Mesenchymal stem cell (in vitro differentiated cells and primary cell): ENCODE measurements around the gene PYDC1.

ENCODE experiments used
- DNase-seq: peaks from one replicate; pipeline ENCODE4 v3.0.0-alpha.2; 2013
- H2AFZ ChIP-seq: one replicate; pipeline ENCODE4 v1.6.1; 2013; ENCODE audit warnings: low read depth, mild to moderate bottlenecking, control low read depth, inconsistent platforms, low read length, moderate library complexity
- H2AK5ac ChIP-seq: 2 replicates; pipeline ENCODE4 v1.6.1; 2013; ENCODE audit warnings: low read length, moderate library complexity, mild to moderate bottlenecking, inconsistent platforms; ENCODE audit not compliant: severe bottlenecking
- H2BK120ac ChIP-seq: one replicate; pipeline ENCODE4 v1.6.1; 2013; ENCODE audit warnings: low read depth, mild to moderate bottlenecking, inconsistent platforms, low read length, moderate library complexity
- H2BK12ac ChIP-seq, 2 experiments: one replicate each; pipeline ENCODE4 v1.6.1; 2013; ENCODE audit warnings: inconsistent platforms in 2 of 2, low read length in 2 of 2, mild to moderate bottlenecking in 2 of 2, moderate library complexity in 2 of 2, control low read depth in 1 of 2
- H2BK15ac ChIP-seq: one replicate; pipeline ENCODE4 v1.6.1; 2013; ENCODE audit warnings: mild to moderate bottlenecking, low read depth, inconsistent platforms; ENCODE audit not compliant: poor library complexity, severe bottlenecking
- H2BK5ac ChIP-seq: 2 replicates; pipeline ENCODE4 v1.6.1; 2013; ENCODE audit warnings: low read depth, mild to moderate bottlenecking, low read length, control low read depth, inconsistent platforms; ENCODE audit not compliant: poor library complexity, severe bottlenecking
- H3K14ac ChIP-seq, 2 experiments: one replicate each; pipeline ENCODE4 v1.6.1; 2013; ENCODE audit warnings: inconsistent platforms in 2 of 2, low read length in 2 of 2, control low read depth in 1 of 2, mild to moderate bottlenecking in 1 of 2, moderate library complexity in 1 of 2
- H3K18ac ChIP-seq, 2 experiments: one replicate each; pipeline ENCODE4 v1.6.1; 2013; ENCODE audit warnings: inconsistent platforms in 2 of 2, low read length in 2 of 2, control low read depth in 1 of 2, low read depth in 1 of 2, mild to moderate bottlenecking in 1 of 2
- H3K23ac ChIP-seq, 2 experiments: one replicate each; pipeline ENCODE4 v1.6.1; 2013; ENCODE audit warnings: inconsistent platforms in 2 of 2, low read length in 2 of 2, mild to moderate bottlenecking in 2 of 2, moderate library complexity in 2 of 2, control low read depth in 1 of 2
- H3K27ac ChIP-seq: 2 replicates; pipeline ENCODE4 v1.5.1; 2013; ENCODE audit warnings: mild to moderate bottlenecking, moderate library complexity, low read length, control low read depth, inconsistent platforms; ENCODE audit not compliant: poor library complexity, severe bottlenecking
- H3K27me3 ChIP-seq, 2 experiments: 2 replicates each; pipeline versions ENCODE4 v1.6.1 to v1.7.0; 2013; ENCODE audit warnings: low read length in 2 of 2, mild to moderate bottlenecking in 2 of 2, moderate library complexity in 2 of 2, control low read depth in 1 of 2, inconsistent platforms in 1 of 2; ENCODE audit not compliant: control insufficient read depth in 1 of 2, insufficient read depth in 1 of 2
- H3K36me3 ChIP-seq, 2 experiments: 2 replicates each; pipeline versions ENCODE4 v1.6.1 to v1.7.0; 2013; ENCODE audit warnings: low read length in 2 of 2, control low read depth in 1 of 2, inconsistent platforms in 1 of 2, low read depth in 1 of 2, mild to moderate bottlenecking in 1 of 2; ENCODE audit not compliant: insufficient read depth in 2 of 2, control insufficient read depth in 1 of 2
- H3K4ac ChIP-seq, 2 experiments: one replicate each; pipeline ENCODE4 v1.6.1; 2013; ENCODE audit warnings: inconsistent platforms in 2 of 2, low read length in 2 of 2, mild to moderate bottlenecking in 2 of 2, moderate library complexity in 2 of 2, control low read depth in 1 of 2, low read depth in 1 of 2
- H3K4me1 ChIP-seq: 2 replicates; pipeline ENCODE4 v1.6.1; 2013; ENCODE audit warnings: low read depth, low read length, control low read depth; ENCODE audit not compliant: control insufficient read depth, insufficient read depth
- H3K4me2 ChIP-seq: 2 replicates; pipeline ENCODE4 v1.6.1; 2013; ENCODE audit warnings: low read length, mild to moderate bottlenecking, inconsistent platforms; ENCODE audit not compliant: poor library complexity, severe bottlenecking
- H3K4me3 ChIP-seq, 2 experiments: 2 replicates each; pipeline versions ENCODE4 v1.5.1 to v1.7.0; 2013; ENCODE audit warnings: low read length in 2 of 2, mild to moderate bottlenecking in 2 of 2, control low read depth in 1 of 2, low read depth in 1 of 2; ENCODE audit not compliant: insufficient read depth in 1 of 2
- H3K79me1 ChIP-seq: replicated peaks from 2 replicates; pipeline ENCODE4 v1.6.1; 2013; ENCODE audit warnings: mild to moderate bottlenecking, control low read depth, low read length, inconsistent platforms; ENCODE audit not compliant: poor library complexity, severe bottlenecking
- H3K9ac ChIP-seq: 2 replicates; pipeline ENCODE4 v1.7.0; 2013; ENCODE audit warnings: mild to moderate bottlenecking, low read length, moderate library complexity
- H3K9me3 ChIP-seq: 2 replicates; pipeline ENCODE4 v1.7.0; 2013; ENCODE audit warnings: mild to moderate bottlenecking, low read length; ENCODE audit not compliant: control insufficient read depth
- H4K8ac ChIP-seq: one replicate; pipeline ENCODE4 v1.6.1; 2013; ENCODE audit warnings: inconsistent platforms, mild to moderate bottlenecking, low read length, moderate library complexity
- H4K91ac ChIP-seq: one replicate; pipeline ENCODE4 v1.6.1; 2013; ENCODE audit warnings: mild to moderate bottlenecking, low read length, inconsistent platforms
- WGBS: methylation state at CpG from one replicate; pipeline ENCODE4 v1.1.7; 2013; ENCODE audit warnings: mixed read lengths; 5-methylcytosine and 5-hydroxymethylcytosine counted together

The PYDC1 gene

DNA sequence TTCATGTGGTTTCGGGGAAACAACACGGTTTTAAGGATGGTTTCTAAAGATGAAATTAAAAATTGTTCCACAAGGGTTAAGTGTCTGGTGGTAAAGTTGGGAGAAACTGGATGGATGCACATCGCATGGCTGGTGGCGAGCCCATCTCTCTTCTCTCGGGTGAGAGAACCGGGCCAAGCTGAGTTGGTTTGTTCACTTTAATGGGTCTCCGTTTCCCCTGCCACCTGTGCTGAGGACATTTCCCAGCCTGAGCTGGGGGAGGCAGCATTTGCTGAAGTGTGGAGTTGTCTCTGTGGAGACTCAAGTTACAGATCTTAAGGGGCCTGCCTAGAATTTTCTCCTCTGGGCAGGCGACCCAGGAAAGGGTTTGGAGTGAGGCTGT is 29.1 kb downstream of the PYDC1 start:
- Histone ChIP-seq H3K9ac (peak overlapping the region; percentile 50), H2AK5ac (no peak overlapping the region), H3K4me1 (peaks cover 11% of the 10 kb centered on the region), H3K18ac (no peak overlapping the region), H3K14ac (no peak overlapping the region), H2AFZ (no peak overlapping the region), H3K4me3 (no peak overlapping the region), H2BK5ac (no peak overlapping the region), H3K36me3 (peaks cover 67 to 100% of the 10 kb centered on the region in 2 experiments), H3K27me3 (no peaks in the 10 kb centered on the region), H4K91ac (no peak overlapping the region), H3K4me2 (no peak overlapping the region), H2BK15ac (no peak overlapping the region), H3K79me1 (peaks cover 12% of the 10 kb centered on the region), H3K4ac (no peak overlapping the region), H3K9me3 (no peaks in the 10 kb centered on the region), H3K23ac (no peak overlapping the region), H4K8ac (peak overlapping the region; percentile 39), H3K27ac (no peak overlapping the region), H2BK120ac (no peak overlapping the region), H2BK12ac (no peak overlapping the region)
- WGBS, result 95% methylated on average over 8 of the region's 8 CpGs
- DNase-seq, result no peak

DNA sequence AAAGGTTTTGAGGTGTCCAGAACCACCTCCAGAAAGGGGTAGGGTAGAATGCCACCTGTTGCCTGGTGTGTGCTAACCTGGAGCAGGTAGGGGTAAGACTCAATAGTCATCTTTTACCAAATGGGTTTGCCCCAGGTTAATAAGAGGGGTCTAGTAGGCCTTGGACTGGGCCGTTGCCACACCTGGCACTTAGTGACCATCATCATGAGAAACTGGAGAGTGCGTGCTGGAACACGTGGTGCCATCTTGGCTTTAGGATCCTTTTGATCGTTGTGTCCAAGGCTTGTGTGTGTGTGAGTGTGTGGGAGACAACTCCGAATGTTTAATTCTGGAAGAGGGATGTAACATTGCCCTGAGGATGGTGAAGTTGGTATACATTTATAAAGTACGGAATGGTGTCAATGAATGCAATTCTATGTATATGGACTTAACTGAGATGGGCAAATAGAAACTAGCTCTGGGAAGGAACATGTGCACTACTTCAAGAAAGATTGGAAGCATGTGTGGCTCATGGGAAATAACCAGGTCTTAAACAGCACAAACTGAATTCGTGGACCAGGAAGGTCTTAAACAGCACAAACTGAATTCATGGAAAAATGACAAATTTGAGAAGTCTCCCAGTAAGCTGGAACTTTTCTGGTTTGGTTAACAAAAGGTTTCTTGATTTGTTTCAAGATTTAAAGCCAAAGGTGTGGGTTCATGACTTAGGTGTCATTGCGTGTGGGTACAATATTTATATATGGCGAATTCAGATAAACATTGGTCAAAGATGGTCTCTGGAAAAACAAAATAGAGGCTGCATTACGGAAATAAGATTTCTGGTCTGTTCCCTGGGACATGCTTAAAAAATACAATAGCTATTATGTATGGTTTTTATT is 29.8 kb downstream of the PYDC1 start:
- no peak overlapping the region for H2BK120ac ChIP-seq
- DNase-seq, result no peak
- no peak overlapping the region for H3K4me2 ChIP-seq
- H3K79me1 ChIP-seq, result peaks cover 9% of the 10 kb centered on the region
- H4K91ac ChIP-seq, result no peak overlapping the region
- H2BK12ac ChIP-seq, result no peak overlapping the region
- H3K4ac ChIP-seq, result no peak overlapping the region
- H3K4me3 ChIP-seq, result no peak overlapping the region
- 95% methylated on average over 10 of the region's 10 CpGs for WGBS
- no peak overlapping the region for H3K27ac ChIP-seq
- no peak overlapping the region for H3K18ac ChIP-seq
- peaks cover 16% of the 10 kb centered on the region for H3K4me1 ChIP-seq
- H3K36me3 ChIP-seq, result peaks cover 67 to 97% of the 10 kb centered on the region in 2 experiments
- H3K9ac ChIP-seq, result peak overlapping the region; percentile 50
- H3K9me3 ChIP-seq, result no peaks in the 10 kb centered on the region
- H3K14ac ChIP-seq, result no peak overlapping the region
- H2BK15ac ChIP-seq, result no peak overlapping the region
- no peaks in the 10 kb centered on the region for H3K27me3 ChIP-seq
- H2AFZ ChIP-seq, result no peak overlapping the region
- H2AK5ac ChIP-seq, result no peak overlapping the region
- H2BK5ac ChIP-seq, result no peak overlapping the region
- H4K8ac ChIP-seq, result no peak overlapping the region
- H3K23ac ChIP-seq, result no peak overlapping the region

DNA sequence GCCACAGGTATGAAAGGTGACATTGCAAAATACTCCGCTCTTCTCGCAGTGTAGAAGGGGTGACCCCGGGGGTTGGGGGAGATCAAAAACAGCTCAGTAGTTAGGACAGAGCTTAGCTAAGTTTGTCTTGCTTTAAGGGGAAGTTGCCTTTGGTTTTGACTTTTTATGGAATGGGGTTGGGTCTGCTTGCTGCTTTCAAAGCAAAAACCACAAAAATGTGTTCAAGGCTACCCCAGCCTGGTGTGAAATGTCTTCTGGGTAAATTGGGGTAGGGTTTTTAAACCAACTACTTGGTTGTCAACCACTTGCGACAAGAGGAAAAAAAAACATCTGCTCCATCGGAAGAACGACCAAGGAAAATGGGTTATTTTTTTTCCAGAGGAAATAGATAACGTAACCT is 30.8 kb downstream of the PYDC1 start:
- H3K79me1 ChIP-seq, result peaks cover 5% of the 10 kb centered on the region
- WGBS, result 96% methylated on average over 7 of the region's 7 CpGs

DNA sequence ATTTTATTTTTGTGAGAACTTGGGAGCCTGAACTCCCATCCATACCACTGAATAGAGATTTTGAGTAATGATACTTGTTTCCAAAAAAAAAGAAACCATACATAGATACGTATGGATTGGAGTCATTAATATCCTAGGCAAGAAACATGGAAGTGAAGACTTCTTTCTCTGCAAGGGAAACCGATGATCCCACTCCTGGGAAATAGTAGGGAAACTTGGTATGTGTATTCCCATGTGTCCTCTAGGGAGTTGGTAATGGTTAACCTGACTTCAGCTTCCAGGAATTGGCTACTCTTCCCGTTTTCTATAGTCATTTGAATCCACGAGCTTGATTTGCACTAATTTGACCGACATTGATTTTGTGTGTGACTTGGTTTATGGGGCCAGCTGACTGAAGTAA is 31.6 kb downstream of the PYDC1 start:
- Histone ChIP-seq H3K23ac (no peak overlapping the region), H3K9ac (peak overlapping the region; percentile 30), H3K18ac (no peak overlapping the region), H3K9me3 (no peaks in the 10 kb centered on the region), H3K27ac (no peak overlapping the region), H3K4me3 (no peak overlapping the region), H2BK12ac (no peak overlapping the region), H3K27me3 (no peaks in the 10 kb centered on the region), H3K4me1 (peaks cover 16% of the 10 kb centered on the region), H3K79me1 (peaks cover 5% of the 10 kb centered on the region), H3K36me3 (peaks cover 52 to 79% of the 10 kb centered on the region in 2 experiments), H2AK5ac (no peak overlapping the region), H2BK5ac (no peak overlapping the region), H2BK15ac (no peak overlapping the region), H2BK120ac (no peak overlapping the region), H3K14ac (no peak overlapping the region), H4K8ac (no peak overlapping the region), H3K4ac (no peak overlapping the region), H3K4me2 (no peak overlapping the region), H4K91ac (no peak overlapping the region), H2AFZ (no peak overlapping the region)
- 90% methylated on average over 5 of the region's 5 CpGs for WGBS
- no peak for DNase-seq

More for the DNA sequence above, 30.8 kb downstream of the PYDC1 start:
- no peak for DNase-seq
- Histone ChIP-seq H3K27ac (no peak overlapping the region), H3K9ac (peak overlapping the region; percentile 30), H3K14ac (no peak overlapping the region), H3K23ac (no peak overlapping the region), H3K4me2 (no peak overlapping the region), H2AK5ac (no peak overlapping the region), H3K18ac (no peak overlapping the region), H2BK5ac (no peak overlapping the region), H2BK120ac (no peak overlapping the region), H2AFZ (no peak overlapping the region), H2BK12ac (no peak overlapping the region), H3K27me3 (no peaks in the 10 kb centered on the region), H2BK15ac (no peak overlapping the region), H4K8ac (no peak overlapping the region), H3K4ac (no peak overlapping the region), H3K36me3 (peaks cover 58 to 87% of the 10 kb centered on the region in 2 experiments), H4K91ac (no peak overlapping the region), H3K4me3 (no peak overlapping the region), H3K9me3 (no peaks in the 10 kb centered on the region), H3K4me1 (peaks cover 16% of the 10 kb centered on the region)
